ENCODE measurements around the gene SLC36A4.

SLC36A4 gene

DNA sequence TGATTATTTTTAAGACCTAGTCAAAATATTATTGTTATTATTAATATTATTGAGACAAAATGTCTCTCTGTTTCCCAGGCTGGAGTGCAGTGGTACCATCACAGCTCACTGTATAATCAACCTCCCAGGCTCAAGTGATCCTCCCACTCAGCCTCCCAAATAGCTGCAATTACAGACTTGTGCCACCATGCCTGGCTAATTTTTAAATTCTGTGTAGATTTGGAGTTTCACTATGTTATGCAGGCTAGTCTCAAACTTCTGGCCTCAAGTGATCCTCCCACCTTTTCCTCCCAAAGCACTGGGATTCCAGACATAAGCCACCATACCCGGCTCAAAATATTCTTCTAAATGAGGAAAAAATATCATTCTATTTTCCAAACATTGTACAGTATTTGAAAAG is 37.0 kb downstream of the SLC36A4 start:
- Histone ChIP-seq H3K36me3 (ENCODE audit: insufficient read depth, low read length) (peaks cover 29% of the 10 kb centered on the region), H2AFZ (ENCODE audit: low read length, unreplicated experiment) (no peak overlapping the region), H3K27me3 (ENCODE audit: insufficient read depth, low read length) (no peaks in the 10 kb centered on the region), H3K4me1 (ENCODE audit: control insufficient read depth, insufficient read depth, low read length, unreplicated experiment) (no peaks in the 10 kb centered on the region), H3K27ac (ENCODE audit: low read depth, low read length) (no peak overlapping the region), H3K4me3 (ENCODE audit: low read depth, low read length) (no peak overlapping the region), H3K79me2 (ENCODE audit: control insufficient read depth, insufficient read depth, low read length, unreplicated experiment) (no peaks in the 10 kb centered on the region)

DNA sequence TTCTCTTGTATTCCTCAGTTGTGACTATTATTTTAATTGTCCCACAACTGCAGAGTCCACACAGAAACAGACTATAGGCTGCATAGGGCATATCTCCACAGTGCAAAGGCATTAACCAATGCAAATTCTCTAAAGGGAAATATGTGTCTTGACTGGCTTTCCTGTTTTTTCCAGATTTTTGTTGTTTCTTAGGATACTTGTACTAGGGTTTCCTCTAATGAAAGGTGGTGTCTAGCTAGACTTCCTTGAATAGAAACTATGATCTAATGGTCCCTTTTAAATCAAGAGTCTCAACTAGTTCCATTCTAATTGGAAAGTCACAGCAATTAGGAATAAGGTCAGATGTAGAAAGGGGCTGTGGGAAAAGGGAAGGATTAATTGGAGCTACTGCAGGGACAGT is 37.6 kb downstream of the SLC36A4 start:
- Histone ChIP-seq H3K27me3 (ENCODE audit: insufficient read depth, low read length) (no peaks in the 10 kb centered on the region), H3K36me3 (ENCODE audit: insufficient read depth, low read length) (peaks cover 25% of the 10 kb centered on the region), H3K79me2 (ENCODE audit: control insufficient read depth, insufficient read depth, low read length, unreplicated experiment) (no peaks in the 10 kb centered on the region), H3K4me3 (ENCODE audit: low read depth, low read length) (no peak overlapping the region), H3K27ac (ENCODE audit: low read depth, low read length) (no peak overlapping the region), H2AFZ (ENCODE audit: low read length, unreplicated experiment) (no peak overlapping the region), H3K4me1 (ENCODE audit: control insufficient read depth, insufficient read depth, low read length, unreplicated experiment) (no peaks in the 10 kb centered on the region)

DNA sequence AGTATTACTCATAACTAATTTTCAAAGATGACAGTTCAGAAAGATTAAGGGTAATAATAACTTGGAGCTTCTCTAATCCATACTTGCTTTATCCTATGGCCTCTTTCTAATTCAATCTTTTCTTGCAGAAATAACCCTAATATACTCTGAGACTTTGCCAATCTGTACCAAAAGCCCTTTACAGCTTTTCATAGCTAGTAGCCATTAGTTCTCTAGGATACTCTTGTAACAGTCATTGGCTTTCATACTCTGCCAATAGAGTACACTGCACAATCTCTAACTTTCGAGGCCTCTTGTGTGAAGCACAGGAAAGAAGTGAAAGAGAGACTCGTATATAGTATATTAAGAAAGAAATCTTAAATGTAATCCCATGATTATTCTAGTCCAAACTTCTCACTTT is 38.1 kb downstream of the SLC36A4 start:
- Histone ChIP-seq H3K27me3 (ENCODE audit: insufficient read depth, low read length) (no peaks in the 10 kb centered on the region), H3K27ac (ENCODE audit: low read depth, low read length) (no peak overlapping the region), H3K4me1 (ENCODE audit: control insufficient read depth, insufficient read depth, low read length, unreplicated experiment) (no peaks in the 10 kb centered on the region), H3K36me3 (ENCODE audit: insufficient read depth, low read length) (peaks cover 22% of the 10 kb centered on the region), H3K4me3 (ENCODE audit: low read depth, low read length) (no peak overlapping the region), H3K79me2 (ENCODE audit: control insufficient read depth, insufficient read depth, low read length, unreplicated experiment) (no peaks in the 10 kb centered on the region), H2AFZ (ENCODE audit: low read length, unreplicated experiment) (no peak overlapping the region)

DNA sequence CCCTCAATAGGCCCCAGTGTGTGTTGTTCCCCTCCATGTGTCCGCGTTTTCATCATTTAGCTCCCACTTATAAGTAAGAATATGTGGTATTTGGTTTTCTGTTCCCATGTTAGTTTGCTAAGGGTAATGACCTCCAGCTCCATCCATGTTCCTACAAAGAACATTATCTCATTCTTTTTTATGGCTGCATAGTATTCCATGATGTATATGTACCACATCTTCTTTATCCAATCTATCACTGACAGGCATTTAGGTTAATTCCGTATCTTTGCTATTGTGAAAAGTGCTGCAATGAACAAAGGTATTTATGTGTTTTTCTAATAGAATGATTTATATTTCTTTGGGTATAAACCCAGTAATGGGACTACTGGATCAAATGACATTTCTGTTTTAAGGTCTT is 42.1 kb downstream of the SLC36A4 start:
- H3K27me3 ChIP-seq (ENCODE audit: insufficient read depth, low read length), result no peaks in the 10 kb centered on the region
- H3K27ac ChIP-seq (ENCODE audit: low read depth, low read length), result no peak overlapping the region
- H3K4me1 ChIP-seq (ENCODE audit: control insufficient read depth, insufficient read depth, low read length, unreplicated experiment), result no peaks in the 10 kb centered on the region
- H3K4me3 ChIP-seq (ENCODE audit: low read depth, low read length), result no peak overlapping the region
- peaks cover 9% of the 10 kb centered on the region; the same call in 1 of the 2 replicates for H3K36me3 ChIP-seq (ENCODE audit: insufficient read depth, low read length)
- H2AFZ ChIP-seq (ENCODE audit: low read length, unreplicated experiment), result no peak overlapping the region
- no peaks in the 10 kb centered on the region for H3K79me2 ChIP-seq (ENCODE audit: control insufficient read depth, insufficient read depth, low read length, unreplicated experiment)

DNA sequence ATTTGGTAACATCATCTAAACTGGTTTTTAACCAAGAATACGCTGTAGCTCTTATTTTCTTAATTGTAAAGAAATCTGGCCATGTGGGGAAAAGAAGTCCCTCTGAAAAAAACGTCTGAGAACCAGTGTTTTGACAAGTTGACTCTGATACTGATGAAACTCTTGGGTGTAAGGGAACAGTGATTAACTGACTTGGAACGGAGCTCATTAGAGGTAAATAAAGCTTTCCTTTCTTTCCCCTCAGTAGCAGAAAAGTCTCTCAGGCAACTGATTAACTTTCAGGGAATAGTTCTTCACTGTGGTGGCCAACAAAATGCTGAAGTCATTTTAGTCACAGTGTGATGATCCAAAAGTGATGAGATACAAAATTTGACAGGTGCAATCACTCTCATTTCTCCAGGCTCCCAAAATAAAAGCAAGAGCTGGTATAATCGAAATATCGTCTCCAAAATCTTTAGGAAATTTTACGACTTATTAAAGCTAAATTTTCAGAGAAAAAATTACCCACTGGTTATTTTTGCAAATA is 52.3 kb downstream of the SLC36A4 start:
- Histone ChIP-seq H2AFZ (ENCODE audit: low read length, unreplicated experiment) (no peak overlapping the region), H3K4me3 (ENCODE audit: low read depth, low read length) (no peak overlapping the region), H3K4me1 (ENCODE audit: control insufficient read depth, insufficient read depth, low read length, unreplicated experiment) (peaks cover 7% of the 10 kb centered on the region), H3K36me3 (ENCODE audit: insufficient read depth, low read length) (no peaks in the 10 kb centered on the region), H3K27me3 (ENCODE audit: insufficient read depth, low read length) (no peaks in the 10 kb centered on the region), H3K27ac (ENCODE audit: low read depth, low read length) (no peak overlapping the region), H3K79me2 (ENCODE audit: control insufficient read depth, insufficient read depth, low read length, unreplicated experiment) (no peaks in the 10 kb centered on the region)

- Histone ChIP-seq H3K4me1 (ENCODE audit: control insufficient read depth, insufficient read depth, low read length, unreplicated experiment) (peaks cover 7% of the 10 kb centered on the region), H2AFZ (ENCODE audit: low read length, unreplicated experiment) (no peak overlapping the region), H3K36me3 (ENCODE audit: insufficient read depth, low read length) (no peaks in the 10 kb centered on the region), H3K4me3 (ENCODE audit: low read depth, low read length) (no peak overlapping the region), H3K79me2 (ENCODE audit: control insufficient read depth, insufficient read depth, low read length, unreplicated experiment) (no peaks in the 10 kb centered on the region), H3K27ac (ENCODE audit: low read depth, low read length) (no peak overlapping the region), H3K27me3 (ENCODE audit: insufficient read depth, low read length) (no peaks in the 10 kb centered on the region)
These were observed 54.0 kb downstream of the SLC36A4 start for GRCh38 chr11:93143800-93144199.

DNA sequence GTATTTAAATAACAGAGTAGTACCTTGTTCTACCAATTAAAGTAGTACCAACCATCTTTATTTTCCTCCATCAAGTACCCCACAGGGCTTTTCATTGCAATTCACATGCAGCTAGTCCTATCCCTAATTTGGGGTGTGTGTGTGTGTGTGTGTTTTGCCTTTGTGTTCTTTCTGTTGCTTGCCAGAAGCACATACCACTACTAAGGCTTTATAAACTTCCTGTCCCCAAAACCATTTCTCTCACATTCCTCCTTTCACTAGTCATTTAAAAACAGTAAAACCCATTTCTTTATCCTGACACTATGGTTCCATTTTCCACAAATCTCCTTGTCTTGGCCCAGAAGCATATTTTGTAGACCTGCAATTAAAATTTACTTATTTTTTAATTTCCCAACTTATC is 54.6 kb downstream of the SLC36A4 start:
- no peak overlapping the region for H3K27ac ChIP-seq (ENCODE audit: low read depth, low read length)
- H3K4me1 ChIP-seq (ENCODE audit: control insufficient read depth, insufficient read depth, low read length, unreplicated experiment), result peaks cover 7% of the 10 kb centered on the region
- H3K4me3 ChIP-seq (ENCODE audit: low read depth, low read length), result no peak overlapping the region
- H3K36me3 ChIP-seq (ENCODE audit: insufficient read depth, low read length), result no peaks in the 10 kb centered on the region
- no peaks in the 10 kb centered on the region for H3K79me2 ChIP-seq (ENCODE audit: control insufficient read depth, insufficient read depth, low read length, unreplicated experiment)
- no peaks in the 10 kb centered on the region for H3K27me3 ChIP-seq (ENCODE audit: insufficient read depth, low read length)
- H2AFZ ChIP-seq (ENCODE audit: low read length, unreplicated experiment), result no peak overlapping the region

GRCh38 chr11:93133488-93134109 is 64.2 kb downstream of the SLC36A4 start:
- Histone ChIP-seq H3K79me2 (ENCODE audit: control insufficient read depth, insufficient read depth, low read length, unreplicated experiment) (no peaks in the 10 kb centered on the region), H2AFZ (ENCODE audit: low read length, unreplicated experiment) (no peak overlapping the region), H3K4me3 (ENCODE audit: low read depth, low read length) (no peak overlapping the region)

GRCh38 chr11:93132836-93133235 is 65.0 kb downstream of the SLC36A4 start:
- H3K36me3 ChIP-seq (ENCODE audit: insufficient read depth, low read length), result no peaks in the 10 kb centered on the region

More at GRCh38 chr11:93133488-93134109, 64.2 kb downstream of the SLC36A4 start:
- Histone ChIP-seq H3K36me3 (ENCODE audit: insufficient read depth, low read length) (no peaks in the 10 kb centered on the region), H3K4me1 (ENCODE audit: control insufficient read depth, insufficient read depth, low read length, unreplicated experiment) (peaks cover 18% of the 10 kb centered on the region), H3K27ac (ENCODE audit: low read depth, low read length) (no peak overlapping the region), H3K27me3 (ENCODE audit: insufficient read depth, low read length) (no peaks in the 10 kb centered on the region)

GRCh38 chr11:93131709-93132108 is 66.1 kb downstream of the SLC36A4 start:
- H3K4me3 ChIP-seq (ENCODE audit: low read depth, low read length), result no peak overlapping the region
- H3K36me3 ChIP-seq (ENCODE audit: insufficient read depth, low read length), result no peaks in the 10 kb centered on the region
- H3K27ac ChIP-seq (ENCODE audit: low read depth, low read length), result no peak overlapping the region
- H3K4me1 ChIP-seq (ENCODE audit: control insufficient read depth, insufficient read depth, low read length, unreplicated experiment), result peaks cover 18% of the 10 kb centered on the region
- no peaks in the 10 kb centered on the region for H3K79me2 ChIP-seq (ENCODE audit: control insufficient read depth, insufficient read depth, low read length, unreplicated experiment)
- no peak overlapping the region for H2AFZ ChIP-seq (ENCODE audit: low read length, unreplicated experiment)
- H3K27me3 ChIP-seq (ENCODE audit: insufficient read depth, low read length), result no peaks in the 10 kb centered on the region; the same call in 1 of the 2 replicates

More at GRCh38 chr11:93132836-93133235, 65.0 kb downstream of the SLC36A4 start:
- Histone ChIP-seq H3K79me2 (ENCODE audit: control insufficient read depth, insufficient read depth, low read length, unreplicated experiment) (no peaks in the 10 kb centered on the region), H2AFZ (ENCODE audit: low read length, unreplicated experiment) (no peak overlapping the region), H3K4me3 (ENCODE audit: low read depth, low read length) (no peak overlapping the region), H3K4me1 (ENCODE audit: control insufficient read depth, insufficient read depth, low read length, unreplicated experiment) (peaks cover 18% of the 10 kb centered on the region), H3K27ac (ENCODE audit: low read depth, low read length) (no peak overlapping the region), H3K27me3 (ENCODE audit: insufficient read depth, low read length) (no peaks in the 10 kb centered on the region)

DNA sequence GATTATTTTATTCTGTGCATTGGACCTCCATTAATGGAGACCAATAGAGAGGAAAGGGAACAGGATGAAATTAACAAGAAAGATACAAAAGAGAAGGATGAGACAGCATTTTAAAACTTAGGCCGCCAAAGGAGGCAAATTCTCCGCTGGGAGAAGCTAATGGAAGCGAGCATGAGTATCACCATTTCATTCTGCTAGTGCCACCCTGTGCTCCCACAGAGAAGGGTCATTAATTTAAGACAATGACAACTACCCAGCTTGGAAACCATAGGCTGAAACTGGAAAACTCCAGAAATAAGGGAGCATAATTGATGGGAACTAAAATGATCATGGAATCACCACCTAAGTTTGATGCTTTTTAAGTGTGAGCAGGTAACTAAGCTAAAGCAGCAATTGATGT is 69.2 kb downstream of the SLC36A4 start:
- Histone ChIP-seq H2AFZ (ENCODE audit: low read length, unreplicated experiment) (no peak overlapping the region), H3K36me3 (ENCODE audit: insufficient read depth, low read length) (no peaks in the 10 kb centered on the region), H3K79me2 (ENCODE audit: control insufficient read depth, insufficient read depth, low read length, unreplicated experiment) (no peaks in the 10 kb centered on the region), H3K4me3 (ENCODE audit: low read depth, low read length) (no peak overlapping the region), H3K4me1 (ENCODE audit: control insufficient read depth, insufficient read depth, low read length, unreplicated experiment) (peaks cover 13% of the 10 kb centered on the region), H3K27ac (ENCODE audit: low read depth, low read length) (no peak overlapping the region), H3K27me3 (ENCODE audit: insufficient read depth, low read length) (no peaks in the 10 kb centered on the region; the same call in 1 of the 2 replicates)
